ENCODE measurements around the gene CTXND1. TPM values are rescaled to one million over a fixed set of nuclear protein-coding genes. Genes with fewer than 3 reads are reported as not detected.

Gene CTXND1
- total RNA-seq, 4 donors from 2014 or later, result 0.14 to 0.64 TPM; not detected in 2

GRCh38 chr15:80161468-80162016 is 90.5 kb downstream of the CTXND1 start:
- Histone ChIP-seq H3K27me3 (no peaks in the 10 kb centered on the region), H3K4me1 (peaks cover 0 to 19% (median 13%) of the 10 kb centered on the region in 4 donors), H3K27ac (peak overlapping the region in 2 of 4 donors; percentile 22 to 41), H3K4me3 (no peak overlapping the region), H3K36me3 (no peaks in the 10 kb centered on the region), H3K9me3 (no peaks in the 10 kb centered on the region)
- in situ Hi-C loops (cut with MboI; ENCODE audit: low pct_ligation_motif_present in 1 of 4, low pct_unique_long_range_greater_than_20kb in 1 of 4, low sequenced_read_pairs in 3 of 4) (loop anchor here in 3 of 4 donors (25.0 kb wide), 2 partner anchors 99 to 274 kb away; partner anchors contain the start of genes MTHFS (in 2 of the 3) and ZFAND6 (in 2 of the 3)), intact Hi-C loops (cut with DNase I; ENCODE audit: low total_unique reads) (no loop called here)
- no peak for DNase-seq
- WGBS, 2 donors (ENCODE audit: low coverage in 1 of 2), result 71 to 88% methylated on average over 5 to 6 of the region's 6 CpGs
- no peak for TF ChIP-seq CTCF (IDR thresholded peaks at IDR 0.05)
- no peak for TF ChIP-seq EP300 (IDR thresholded peaks at IDR 0.05; ENCODE audit: low read depth)
- TF ChIP-seq POLR2A (IDR thresholded peaks at IDR 0.05), result no peak
- no peak for TF ChIP-seq POLR2AphosphoS5 (IDR thresholded peaks at IDR 0.05)

DNA sequence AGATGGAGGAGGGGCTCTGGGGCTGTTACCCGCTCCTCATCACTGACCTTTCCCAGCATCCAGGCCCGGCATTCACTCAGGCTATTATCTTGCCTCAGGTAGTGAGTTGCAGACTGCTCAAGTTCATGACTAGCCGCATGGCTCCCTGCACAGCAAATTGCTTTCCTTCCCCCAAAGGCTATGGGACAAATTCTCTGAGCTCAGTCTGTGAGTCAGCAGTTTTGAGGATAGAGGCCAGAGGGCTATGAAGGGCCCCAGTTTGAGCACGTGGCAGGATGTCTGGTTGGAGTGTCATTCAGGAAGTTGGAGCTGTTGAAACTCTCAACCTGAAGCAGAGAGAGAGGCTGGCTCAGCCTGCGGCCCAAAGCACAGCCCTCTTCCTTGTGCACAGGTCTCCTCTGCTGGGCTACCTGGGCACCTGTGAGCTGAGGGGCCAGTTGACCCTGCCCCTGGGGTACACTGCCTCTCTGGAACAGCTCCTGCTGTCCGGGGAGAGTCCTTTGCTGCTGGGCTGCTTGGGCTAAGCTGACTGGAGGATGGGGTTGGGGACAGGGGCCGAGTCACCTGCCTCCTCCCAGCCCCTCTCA is 91.3 kb downstream of the CTXND1 start:
- intact Hi-C loops (cut with DNase I; ENCODE audit: low total_unique reads) (no loop called here), in situ Hi-C loops (cut with MboI; ENCODE audit: low pct_ligation_motif_present in 1 of 4, low pct_unique_long_range_greater_than_20kb in 1 of 4, low sequenced_read_pairs in 3 of 4) (loop anchor here in 3 of 4 donors (25.0 kb wide), 2 partner anchors 98 to 273 kb away; partner anchors contain the start of genes MTHFS (in 2 of the 3) and ZFAND6 (in 2 of the 3))
- Histone ChIP-seq H3K27me3 (no peaks in the 10 kb centered on the region), H3K36me3 (no peaks in the 10 kb centered on the region), H3K27ac (peak overlapping the region in 2 of 4 donors; percentile 39 to 44), H3K4me3 (no peak overlapping the region), H3K9me3 (no peaks in the 10 kb centered on the region), H3K4me1 (peaks cover 0 to 19% (median 13%) of the 10 kb centered on the region in 4 donors)
- WGBS, 2 donors (ENCODE audit: low coverage in 1 of 2), result 67% methylated on average over 6 of the region's 7 CpGs; no CpG with 5 or more reads in 1 of the 2 donors
- peak; percentile 50 for DNase-seq
- TF ChIP-seq POLR2AphosphoS5 (IDR thresholded peaks at IDR 0.05), result no peak
- TF ChIP-seq EP300 (IDR thresholded peaks at IDR 0.05; ENCODE audit: low read depth), result no peak
- no peak for TF ChIP-seq CTCF (IDR thresholded peaks at IDR 0.05)
- TF ChIP-seq POLR2A (IDR thresholded peaks at IDR 0.05), result no peak

DNA sequence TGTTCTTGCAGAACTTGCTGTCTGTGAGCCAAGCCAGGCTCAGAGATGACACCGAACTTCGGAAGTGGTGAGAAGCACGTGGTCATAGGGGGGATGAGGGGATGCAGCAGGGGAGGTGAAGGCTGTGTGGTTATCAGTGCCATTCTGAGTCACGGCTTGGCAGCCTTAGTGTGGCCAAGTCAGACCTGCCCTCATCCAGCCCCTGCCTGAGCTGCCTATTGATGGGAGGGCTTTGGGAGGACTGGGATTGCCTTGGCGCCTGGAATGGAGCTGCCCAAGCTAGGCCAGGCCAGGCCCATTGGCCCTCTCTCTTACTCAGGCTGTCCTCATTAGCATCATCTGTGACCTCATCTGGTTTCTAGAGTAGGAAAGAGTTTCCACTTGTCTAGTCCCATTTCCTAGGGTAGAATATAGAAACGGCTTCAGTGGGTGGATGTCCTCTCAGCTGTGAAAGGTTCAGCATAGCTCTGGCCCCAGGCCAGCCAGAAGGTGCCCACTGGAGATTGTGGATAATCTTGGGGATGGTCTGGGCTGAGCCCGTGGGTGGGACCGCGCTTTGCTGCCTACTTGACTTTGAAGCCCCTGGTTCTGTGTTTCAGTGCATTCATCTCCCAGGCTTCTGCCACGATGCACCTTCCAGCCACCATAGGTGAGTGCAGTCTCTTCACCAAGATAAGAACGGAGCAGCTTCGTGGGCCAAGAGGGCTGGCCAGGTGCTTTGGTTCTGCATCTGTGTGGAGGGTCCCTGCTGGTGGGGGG is 92.0 kb downstream of the CTXND1 start:
- Histone ChIP-seq H3K4me3 (no peak overlapping the region), H3K27me3 (no peaks in the 10 kb centered on the region), H3K36me3 (no peaks in the 10 kb centered on the region), H3K27ac (peak overlapping the region in 1 of 4 donors; percentile 44), H3K4me1 (peaks cover 0 to 19% (median 13%) of the 10 kb centered on the region in 4 donors), H3K9me3 (no peaks in the 10 kb centered on the region)
- 86% methylated on average over 12 of the region's 12 CpGs; no CpG with 5 or more reads in 1 of the 2 donors for WGBS, 2 donors (ENCODE audit: low coverage in 1 of 2)
- no peak for DNase-seq
- TF ChIP-seq EP300 (IDR thresholded peaks at IDR 0.05; ENCODE audit: low read depth) (no peak), CTCF (IDR thresholded peaks at IDR 0.05) (no peak), POLR2A (IDR thresholded peaks at IDR 0.05) (no peak), POLR2AphosphoS5 (IDR thresholded peaks at IDR 0.05) (no peak)
- intact Hi-C loops (cut with DNase I; ENCODE audit: low total_unique reads) (loop anchor here (10.0 kb wide), 1 partner anchor 95 kb away; no protein-coding TSS in a partner anchor), in situ Hi-C loops (cut with MboI; ENCODE audit: low pct_ligation_motif_present in 1 of 4, low pct_unique_long_range_greater_than_20kb in 1 of 4, low sequenced_read_pairs in 3 of 4) (loop anchor here in 3 of 4 donors (25.0 kb wide), 2 partner anchors 98 to 273 kb away; partner anchors contain the start of genes MTHFS (in 2 of the 3) and ZFAND6 (in 2 of the 3))

DNA sequence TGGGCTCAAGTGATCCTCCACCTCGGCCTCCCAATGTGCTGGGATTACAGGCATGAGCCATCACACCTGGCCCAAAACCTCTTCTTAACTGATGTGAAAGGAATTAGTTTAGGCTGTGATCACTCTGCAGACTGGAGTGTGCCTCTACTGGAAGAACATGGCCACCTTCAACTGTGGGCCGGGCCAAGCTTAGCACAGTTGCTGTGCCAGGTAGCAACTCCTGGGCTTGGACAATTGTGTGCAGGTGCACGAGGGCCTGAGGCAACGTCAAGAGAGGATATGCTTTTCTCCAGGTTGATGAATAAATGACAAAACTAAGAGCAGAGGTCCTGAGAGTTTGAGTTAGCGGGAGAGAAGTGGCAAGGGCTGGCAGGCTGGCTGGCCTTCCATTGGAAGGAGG is 92.7 kb downstream of the CTXND1 start:
- WGBS, 2 donors (ENCODE audit: low coverage in 1 of 2), result 95% methylated on average over 5 of the region's 5 CpGs; no CpG with 5 or more reads in 1 of the 2 donors
- Histone ChIP-seq H3K27me3 (no peaks in the 10 kb centered on the region), H3K4me3 (no peak overlapping the region), H3K27ac (no peak overlapping the region), H3K4me1 (peaks cover 0 to 19% (median 13%) of the 10 kb centered on the region in 4 donors), H3K36me3 (no peaks in the 10 kb centered on the region), H3K9me3 (no peaks in the 10 kb centered on the region)
- no peak for TF ChIP-seq EP300 (IDR thresholded peaks at IDR 0.05; ENCODE audit: low read depth)
- no peak for TF ChIP-seq CTCF (IDR thresholded peaks at IDR 0.05)
- no peak for TF ChIP-seq POLR2A (IDR thresholded peaks at IDR 0.05)
- no peak for TF ChIP-seq POLR2AphosphoS5 (IDR thresholded peaks at IDR 0.05)
- intact Hi-C loops (cut with DNase I; ENCODE audit: low total_unique reads) (loop anchor here (10.0 kb wide), 1 partner anchor 94 kb away; no protein-coding TSS in a partner anchor), in situ Hi-C loops (cut with MboI; ENCODE audit: low pct_ligation_motif_present in 1 of 4, low pct_unique_long_range_greater_than_20kb in 1 of 4, low sequenced_read_pairs in 3 of 4) (loop anchor here in 3 of 4 donors (25.0 kb wide), 2 partner anchors 97 to 272 kb away; partner anchors contain the start of genes MTHFS (in 2 of the 3) and ZFAND6 (in 2 of the 3))
- no peak for DNase-seq
